ENCODE data around the gene ARHGAP25. TPM values are rescaled to one million over a fixed set of nuclear protein-coding genes. Genes with fewer than 3 reads are reported as not detected.

ARHGAP25 gene
- total RNA-seq, 1 donor, result 3.0 TPM

DNA sequence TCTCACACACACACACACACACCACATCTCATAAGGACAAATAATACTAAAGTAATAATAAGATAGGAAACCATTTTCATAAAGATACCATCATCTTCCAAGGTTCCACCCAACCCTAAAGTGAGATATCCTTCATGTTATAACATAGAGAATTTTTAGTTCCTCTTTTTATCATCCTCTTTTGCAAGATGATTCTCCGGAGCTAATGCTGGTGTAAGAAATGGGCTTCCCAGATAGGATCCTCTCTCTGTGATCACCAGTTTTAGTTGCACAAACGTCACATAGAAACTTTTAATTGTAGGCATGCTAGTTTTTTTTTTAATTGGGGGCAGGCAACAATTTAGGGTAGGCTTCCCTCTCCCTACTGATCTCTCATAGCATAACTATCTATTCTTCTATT is 49.6 kb downstream of the ARHGAP25 start:
- TF ChIP-seq, protein P1, sequence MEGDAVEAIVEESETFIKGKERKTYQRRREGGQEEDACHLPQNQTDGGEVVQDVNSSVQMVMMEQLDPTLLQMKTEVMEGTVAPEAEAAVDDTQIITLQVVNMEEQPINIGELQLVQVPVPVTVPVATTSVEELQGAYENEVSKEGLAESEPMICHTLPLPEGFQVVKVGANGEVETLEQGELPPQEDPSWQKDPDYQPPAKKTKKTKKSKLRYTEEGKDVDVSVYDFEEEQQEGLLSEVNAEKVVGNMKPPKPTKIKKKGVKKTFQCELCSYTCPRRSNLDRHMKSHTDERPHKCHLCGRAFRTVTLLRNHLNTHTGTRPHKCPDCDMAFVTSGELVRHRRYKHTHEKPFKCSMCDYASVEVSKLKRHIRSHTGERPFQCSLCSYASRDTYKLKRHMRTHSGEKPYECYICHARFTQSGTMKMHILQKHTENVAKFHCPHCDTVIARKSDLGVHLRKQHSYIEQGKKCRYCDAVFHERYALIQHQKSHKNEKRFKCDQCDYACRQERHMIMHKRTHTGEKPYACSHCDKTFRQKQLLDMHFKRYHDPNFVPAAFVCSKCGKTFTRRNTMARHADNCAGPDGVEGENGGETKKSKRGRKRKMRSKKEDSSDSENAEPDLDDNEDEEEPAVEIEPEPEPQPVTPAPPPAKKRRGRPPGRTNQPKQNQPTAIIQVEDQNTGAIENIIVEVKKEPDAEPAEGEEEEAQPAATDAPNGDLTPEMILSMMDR (IDR thresholded peaks at IDR 0.05; ENCODE audit: insufficient read depth, low read depth, low read length), result no peak
- no peak overlapping the region for H3K4me3 ChIP-seq (ENCODE audit: low read depth, low read length)
- DNase-seq (ENCODE audit: low read depth), result no peak

DNA sequence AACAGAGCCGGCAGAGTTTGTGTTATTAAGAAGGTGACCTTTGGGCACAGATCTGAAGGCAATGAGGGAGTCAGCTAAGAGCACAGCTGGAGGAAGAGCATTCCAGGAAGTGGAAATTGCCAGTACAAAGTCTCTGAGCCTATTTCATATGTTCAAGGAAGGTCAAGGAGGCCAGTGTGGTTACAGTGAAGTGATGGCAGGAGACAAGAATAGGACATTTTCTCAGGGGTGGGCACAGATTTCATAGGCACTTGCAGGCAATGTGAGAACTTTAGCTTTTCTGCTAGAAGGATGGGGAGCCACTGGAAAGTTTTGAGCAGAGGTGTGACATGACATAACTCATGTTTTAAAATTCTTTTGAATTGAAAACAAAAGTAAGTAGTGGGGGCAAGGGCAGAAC is 50.3 kb downstream of the ARHGAP25 start:
- no peak overlapping the region for H3K4me3 ChIP-seq (ENCODE audit: low read depth, low read length)
- TF ChIP-seq, protein P1 (IDR thresholded peaks at IDR 0.05; ENCODE audit: insufficient read depth, low read depth, low read length), result no peak
- peak; percentile 49 for DNase-seq (ENCODE audit: low read depth)

DNA sequence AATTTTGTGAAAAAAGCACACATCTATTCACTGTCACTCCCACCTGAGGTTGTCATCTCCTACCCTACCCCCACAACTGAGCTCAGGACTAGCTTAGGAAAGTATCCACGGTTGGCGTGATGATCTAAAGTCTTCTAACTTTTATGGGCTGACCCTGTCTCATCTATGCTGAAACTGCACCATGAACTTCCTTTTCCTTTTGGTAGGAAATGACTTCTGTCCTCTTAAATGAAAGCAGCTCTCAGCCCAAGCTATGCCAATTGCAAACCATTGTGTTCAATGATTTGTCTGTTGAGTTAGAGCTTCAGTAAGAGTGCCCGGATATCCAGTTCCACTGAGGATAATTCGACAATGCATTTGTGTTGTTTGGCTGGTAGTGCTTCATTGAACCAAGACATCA is 52.7 kb downstream of the ARHGAP25 start:
- TF ChIP-seq, protein P1 (IDR thresholded peaks at IDR 0.05; ENCODE audit: insufficient read depth, low read depth, low read length), result no peak
- no peak for DNase-seq (ENCODE audit: low read depth)
- no peak overlapping the region for H3K4me3 ChIP-seq (ENCODE audit: low read depth, low read length)

DNA sequence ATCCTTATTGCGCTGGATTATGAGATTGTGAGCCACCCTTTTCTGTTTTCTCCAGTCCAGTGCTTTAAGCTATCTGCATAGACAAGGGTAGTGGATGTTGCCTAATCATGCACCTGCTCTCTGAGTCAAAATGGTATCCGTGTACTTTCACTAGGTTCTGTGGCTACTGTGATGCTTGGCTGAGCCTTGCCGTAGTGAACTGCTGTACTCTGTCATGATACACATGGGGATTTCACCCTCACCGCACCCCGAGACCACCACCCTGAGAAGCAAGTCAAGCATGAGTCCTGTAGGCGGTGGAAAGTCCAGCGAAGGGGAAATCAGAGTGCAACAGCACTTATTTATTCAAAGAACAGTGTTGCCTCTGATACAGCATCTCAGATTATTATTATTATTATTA is 55.0 kb downstream of the ARHGAP25 start:
- DNase-seq (ENCODE audit: low read depth), result no peak
- TF ChIP-seq, protein P1 (IDR thresholded peaks at IDR 0.05; ENCODE audit: insufficient read depth, low read depth, low read length), result no peak
- no peak overlapping the region for H3K4me3 ChIP-seq (ENCODE audit: low read depth, low read length)

DNA sequence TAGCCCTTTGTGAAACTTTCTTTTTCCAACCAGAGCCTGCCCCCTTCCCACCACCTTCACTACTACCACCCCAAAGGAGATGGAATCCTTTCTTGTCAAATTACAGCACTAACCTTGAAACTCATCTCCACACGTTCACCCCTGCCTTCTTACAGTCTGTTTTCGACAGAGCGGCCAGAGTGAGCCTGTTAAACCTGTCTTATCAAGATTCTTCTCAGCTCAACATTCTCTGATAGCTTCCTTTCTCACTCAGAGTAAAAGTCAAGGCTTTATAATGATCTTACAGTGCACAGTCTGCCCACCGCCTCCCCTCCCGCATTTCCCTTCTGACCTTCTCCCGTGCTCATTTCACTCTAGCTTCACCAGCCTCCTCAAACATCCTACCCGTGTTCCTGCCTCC is 56.0 kb downstream of the ARHGAP25 start:
- DNase-seq (ENCODE audit: low read depth), result no peak
- no peak overlapping the region for H3K4me3 ChIP-seq (ENCODE audit: low read depth, low read length)
- TF ChIP-seq, protein P1 (IDR thresholded peaks at IDR 0.05; ENCODE audit: insufficient read depth, low read depth, low read length), result no peak

DNA sequence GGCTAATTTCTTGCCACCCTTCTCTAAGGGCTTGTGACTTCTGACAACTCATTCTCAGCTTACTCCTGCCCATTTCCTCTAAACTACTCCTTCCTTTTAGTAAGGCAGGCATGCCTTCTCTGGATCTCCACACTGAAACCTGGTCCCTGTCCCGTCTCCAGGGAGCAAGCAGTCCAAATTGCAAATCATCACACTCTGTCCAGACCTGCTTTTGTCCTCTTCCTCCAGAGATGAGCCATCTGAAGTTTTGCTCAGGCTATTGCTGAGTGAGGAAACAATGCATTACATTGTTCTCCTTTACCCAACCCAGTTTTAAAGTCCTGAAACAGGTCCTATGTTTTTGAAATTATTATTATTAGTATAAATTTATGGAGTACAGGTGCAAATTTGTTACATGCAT is 57.3 kb downstream of the ARHGAP25 start:
- no peak for DNase-seq (ENCODE audit: low read depth)
- no peak overlapping the region for H3K4me3 ChIP-seq (ENCODE audit: low read depth, low read length)
- TF ChIP-seq, protein P1 (IDR thresholded peaks at IDR 0.05; ENCODE audit: insufficient read depth, low read depth, low read length), result no peak

DNA sequence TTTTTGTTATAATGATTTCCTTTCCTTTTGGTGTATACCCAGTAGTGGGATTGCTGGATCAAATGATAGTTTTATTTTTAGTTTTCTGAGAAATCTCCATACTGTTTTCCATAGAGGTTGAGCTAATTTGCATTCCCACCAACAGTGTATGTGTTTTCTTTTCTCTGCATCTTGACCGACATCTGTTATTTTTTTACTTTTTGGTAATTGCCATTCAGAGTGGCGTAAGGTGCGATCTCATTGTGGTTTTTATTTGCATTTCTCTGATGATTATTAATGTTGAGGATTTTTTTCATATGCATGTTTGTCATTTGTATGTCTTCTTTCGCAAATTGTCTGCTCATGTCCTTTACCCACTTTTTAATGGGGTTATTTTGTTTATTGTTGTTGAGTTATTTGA is 58.1 kb downstream of the ARHGAP25 start:
- TF ChIP-seq, protein P1 (IDR thresholded peaks at IDR 0.05; ENCODE audit: insufficient read depth, low read depth, low read length), result no peak
- no peak overlapping the region for H3K4me3 ChIP-seq (ENCODE audit: low read depth, low read length)
- no peak for DNase-seq (ENCODE audit: low read depth)

Measured in fibroblast of villous mesenchyme (primary cell).